NT2/D1 (cell line): ENCODE data around the gene ATF7.

ENCODE experiments used
- YY1 ChIP-seq: IDR thresholded peaks from 2 replicates; pipeline ENCODE4 v1.6.1; 2011; ENCODE audit not compliant: insufficient read length, insufficient read depth
- ZNF274 ChIP-seq: IDR thresholded peaks from 2 replicates; pipeline ENCODE4 v1.6.1; 2011; ENCODE audit warnings: mild to moderate bottlenecking, low read depth, low read length

DNA sequence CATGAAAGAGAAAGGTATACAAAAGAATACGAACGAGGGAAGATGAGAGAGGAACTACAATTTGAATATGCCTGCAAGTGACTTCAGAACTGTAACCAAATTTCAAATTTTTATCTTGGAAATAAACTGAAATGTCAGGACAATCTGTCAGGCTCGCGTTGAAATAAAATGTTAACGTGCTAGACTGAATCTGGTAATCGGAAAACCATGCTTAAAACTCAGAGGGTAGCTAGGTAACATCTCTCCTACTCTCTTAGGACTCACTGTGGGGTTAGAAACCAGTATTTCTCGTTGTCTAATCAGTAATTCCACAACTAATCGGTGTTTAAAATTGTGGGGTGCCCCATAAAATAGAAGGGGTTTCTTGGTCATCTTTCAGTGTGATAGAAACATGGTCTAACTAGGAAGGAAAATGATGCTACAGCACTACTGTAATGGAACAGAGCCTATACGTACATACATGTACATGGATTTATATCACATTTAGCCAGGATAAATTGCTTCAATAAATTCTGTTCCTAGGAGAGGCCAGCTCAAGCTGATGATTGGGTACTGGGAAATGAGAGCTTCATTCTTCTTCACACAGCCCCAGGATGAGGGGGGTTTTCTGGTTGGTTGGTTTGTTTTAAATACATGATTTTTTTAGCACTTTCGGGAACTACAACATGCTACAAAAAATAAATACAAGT, 23.9 kb downstream of the ATF7 start:
- no peak for TF ChIP-seq ZNF274
- TF ChIP-seq YY1, result no peak
